ENCODE results near the gene PCSK5.
"Not testable (repeated sequence)": the region's sequence is repeated elsewhere in the genome, so short reads cannot be mapped to it uniquely, and the experiment has no call there.

PCSK5 gene

DNA sequence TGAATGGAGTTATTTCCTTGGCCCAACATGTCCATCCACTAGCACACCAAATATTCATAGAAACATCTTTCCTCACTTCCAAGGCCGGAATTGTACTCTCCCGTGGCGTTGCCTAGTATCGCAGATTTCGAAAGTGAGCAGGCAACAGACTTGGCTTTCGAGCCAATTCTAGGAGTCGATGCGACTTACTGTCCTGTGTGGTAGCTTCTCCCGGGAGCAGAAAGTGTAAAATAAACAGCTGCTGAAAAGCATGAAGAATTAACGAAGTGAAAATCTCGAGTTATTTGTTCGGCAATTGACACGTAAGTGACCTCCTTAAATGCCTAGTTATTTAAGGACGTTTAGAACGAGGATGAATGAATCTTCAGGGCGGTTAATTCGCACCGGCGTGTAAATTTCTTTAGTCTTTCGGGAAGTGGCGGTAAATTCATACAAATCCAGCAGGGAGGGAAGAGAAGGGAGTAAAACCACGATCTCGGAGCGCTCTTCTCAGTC is 449 bp upstream of the PCSK5 start:
- DNase-seq (ENCODE audit: low read depth): no peak

DNA sequence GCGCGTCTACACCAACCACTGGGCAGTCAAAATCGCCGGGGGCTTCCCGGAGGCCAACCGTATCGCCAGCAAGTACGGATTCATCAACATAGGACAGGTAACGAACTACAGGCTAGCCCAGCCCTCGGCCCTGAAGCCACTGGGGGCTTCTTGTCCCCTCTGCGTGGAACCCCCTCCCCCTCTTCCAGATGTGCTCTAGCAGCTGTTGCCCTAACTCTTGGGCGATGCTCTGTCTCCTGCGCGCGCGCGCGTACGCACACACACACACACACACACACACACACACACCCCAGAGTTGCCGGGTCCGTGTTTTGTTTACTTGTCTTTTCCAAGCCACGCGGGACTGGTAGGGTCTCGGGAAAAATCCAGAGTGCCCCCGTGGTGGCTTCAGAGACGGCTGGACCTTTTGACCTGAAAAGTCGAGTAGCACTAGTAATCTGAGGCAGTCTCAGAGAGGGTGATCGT is 836 bp downstream of the PCSK5 start:
- no peak for DNase-seq (ENCODE audit: low read depth)

DNA sequence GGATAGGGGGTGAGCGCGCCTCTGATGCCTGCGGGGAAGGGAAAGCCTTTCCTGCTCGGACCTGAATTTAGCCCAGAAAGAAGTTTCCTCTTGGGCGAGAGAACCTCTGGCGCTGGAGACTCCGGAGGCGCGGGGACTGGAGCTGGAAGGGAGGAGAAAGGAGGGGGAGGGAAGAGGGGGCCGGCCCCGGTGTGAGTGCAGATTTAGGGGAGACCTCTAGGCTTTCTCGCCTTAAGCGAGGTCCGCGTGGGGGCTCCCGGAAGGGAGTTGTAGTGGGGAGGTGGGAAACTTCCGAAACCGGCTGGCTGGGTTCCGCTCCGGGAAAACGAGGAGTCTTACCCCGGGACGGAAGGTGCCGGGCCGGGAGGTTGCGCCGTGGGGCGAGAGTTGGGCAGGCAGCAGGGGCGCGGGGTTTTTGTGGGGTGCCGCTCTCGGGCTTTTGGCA is 1.3 kb downstream of the PCSK5 start:
- no peak for DNase-seq (ENCODE audit: low read depth)

DNA sequence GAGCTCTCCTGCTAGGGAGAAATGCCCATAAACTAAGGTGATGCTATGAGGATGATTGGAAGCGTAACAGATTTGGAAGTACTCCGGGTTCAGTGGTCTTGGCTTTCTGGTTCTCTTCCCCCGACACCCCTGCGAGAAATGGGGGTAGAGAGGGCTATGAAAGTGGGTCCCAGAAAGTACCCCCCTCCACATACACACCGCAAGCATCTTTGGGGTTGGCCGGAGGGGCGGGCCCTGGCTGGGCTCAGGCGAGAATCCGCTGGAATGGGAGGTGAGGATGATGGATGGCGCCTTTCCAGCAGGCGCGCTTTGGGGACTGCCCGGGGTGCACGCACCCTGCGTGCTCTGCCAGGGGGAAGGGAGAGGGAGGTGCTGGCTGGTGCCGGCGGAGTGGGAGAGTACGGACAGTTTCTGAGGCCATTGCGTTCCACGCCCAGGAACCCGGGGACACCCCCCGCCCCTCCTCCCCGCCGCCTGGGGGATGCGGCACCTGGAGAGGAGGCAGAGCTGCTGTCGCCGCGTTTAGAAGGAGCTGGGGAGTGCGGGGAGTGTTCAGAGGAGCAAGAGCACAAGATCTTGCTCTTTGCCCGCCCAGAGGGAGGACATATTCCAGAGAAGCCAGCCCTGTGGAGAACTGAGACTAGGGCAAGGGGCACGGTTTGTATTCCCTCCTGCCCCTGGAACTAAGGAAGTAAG is 1.9 kb downstream of the PCSK5 start:
- DNase-seq (ENCODE audit: low read depth): no peak

DNA sequence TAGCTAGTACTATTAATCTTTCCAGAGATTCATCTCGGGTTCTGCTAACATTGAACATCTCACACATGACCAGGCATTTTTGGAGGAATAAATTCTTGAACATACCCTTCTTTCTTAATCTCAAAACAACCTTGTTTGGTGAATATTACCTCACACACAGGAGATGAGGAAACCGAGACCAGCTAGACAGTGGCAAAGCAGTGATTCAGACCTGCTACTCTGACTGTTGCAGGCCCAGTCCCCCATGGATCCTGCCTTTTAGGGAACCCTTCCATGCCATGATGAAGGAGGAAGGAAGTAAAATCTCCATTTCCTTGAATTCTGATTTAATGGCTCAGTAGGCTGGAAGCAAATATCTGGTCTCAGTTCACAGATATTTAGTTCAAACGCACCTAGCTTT is 2.6 kb downstream of the PCSK5 start:
- DNase-seq (ENCODE audit: low read depth): no peak

- DNase-seq (ENCODE audit: low read depth): no peak
Observed at GRCh38 chr9:75894566-75894965, 4.1 kb downstream of the PCSK5 start.

DNA sequence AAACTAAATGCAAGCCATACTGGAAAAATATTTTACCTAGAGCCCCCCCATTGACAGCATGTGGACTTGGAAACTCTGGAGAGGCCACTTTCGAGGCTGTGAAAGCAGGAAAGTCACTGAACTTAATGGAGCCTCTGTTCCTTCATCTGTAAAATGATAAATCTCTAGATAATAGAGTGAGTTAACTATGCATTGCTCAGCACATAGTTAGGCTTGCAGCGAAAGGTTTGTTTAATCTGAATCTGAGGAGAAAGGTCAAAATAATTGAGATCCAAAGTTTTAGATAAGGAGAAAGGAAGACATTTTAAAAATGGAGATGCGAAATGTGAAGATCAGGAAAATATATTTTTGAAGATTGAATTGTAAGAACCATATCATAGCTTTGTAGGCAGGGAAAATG is 4.6 kb downstream of the PCSK5 start:
- DNase-seq (ENCODE audit: low read depth): no peak

- no peak for DNase-seq (ENCODE audit: low read depth)
Observed at GRCh38 chr9:75896193-75896592, 5.7 kb downstream of the PCSK5 start.

GRCh38 chr9:75900893-75901524 is 10.5 kb downstream of the PCSK5 start:
- not testable (repeated sequence) for DNase-seq (ENCODE audit: low read depth)

GRCh38 chr9:75903785-75904360 is 13.4 kb downstream of the PCSK5 start:
- no peak for DNase-seq (ENCODE audit: low read depth)

DNA sequence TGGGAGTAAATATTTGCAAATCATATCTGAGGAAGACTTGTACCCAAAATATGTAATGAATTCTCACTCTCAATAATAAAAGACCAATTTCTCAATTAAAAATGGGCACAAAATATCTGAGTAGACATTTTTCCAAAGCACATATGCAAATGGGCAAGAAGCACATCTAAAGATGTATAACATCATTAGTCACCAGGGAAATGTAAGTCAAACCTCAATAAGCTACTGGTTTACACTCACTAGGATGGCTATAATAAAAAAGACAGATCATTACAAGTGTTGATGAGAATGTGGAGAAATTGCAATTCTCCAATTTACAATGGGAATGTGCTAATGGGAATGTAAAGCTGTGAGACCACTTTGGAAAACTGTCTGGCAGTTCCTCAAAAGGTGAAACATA is 13.9 kb downstream of the PCSK5 start:
- no peak for DNase-seq (ENCODE audit: low read depth)

DNA sequence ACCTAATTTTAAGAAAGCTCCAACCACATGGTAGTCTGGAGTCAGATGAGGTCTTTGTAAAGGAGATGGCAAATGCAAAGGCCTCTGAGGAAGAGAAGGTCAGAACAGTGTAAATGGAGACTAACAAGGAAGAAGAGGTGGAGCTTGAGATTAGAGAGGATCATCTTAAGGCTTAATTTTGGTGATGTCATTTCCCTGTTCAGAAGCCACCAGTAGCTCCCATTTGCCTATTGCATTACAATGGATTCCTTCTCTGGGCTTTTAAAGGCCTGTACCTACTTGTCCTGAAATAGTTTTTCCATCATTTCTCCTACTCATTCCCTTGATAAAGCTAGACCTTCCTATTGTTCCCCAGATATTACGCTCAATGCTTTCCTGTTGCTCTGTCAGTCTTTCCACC is 16.1 kb downstream of the PCSK5 start:
- DNase-seq (ENCODE audit: low read depth): no peak

DNA sequence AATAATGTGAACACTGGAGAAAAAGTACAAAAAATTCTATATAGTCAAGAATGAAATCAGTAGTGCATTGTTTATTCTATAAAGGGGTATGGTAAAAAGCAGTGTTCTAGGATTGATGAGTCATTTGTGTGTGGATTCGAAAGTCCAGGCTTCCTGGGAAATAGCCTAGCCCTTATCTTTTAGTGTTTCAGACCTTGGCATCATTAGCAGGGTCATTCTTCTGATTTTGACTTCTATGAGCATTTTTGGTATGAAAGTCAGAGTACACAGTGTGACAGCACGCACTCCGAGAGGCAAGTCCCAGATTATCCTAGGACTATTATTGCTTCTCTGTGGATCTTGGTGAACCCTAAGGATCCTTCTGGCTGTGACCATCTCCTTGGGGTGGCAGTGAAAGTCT is 16.9 kb downstream of the PCSK5 start:
- DNase-seq (ENCODE audit: low read depth): no peak

- no peak for DNase-seq (ENCODE audit: low read depth)
Observed at GRCh38 chr9:75907923-75908322, 17.4 kb downstream of the PCSK5 start.

- DNase-seq (ENCODE audit: low read depth): no peak
Observed at GRCh38 chr9:75909776-75910175, 19.3 kb downstream of the PCSK5 start.

DNA sequence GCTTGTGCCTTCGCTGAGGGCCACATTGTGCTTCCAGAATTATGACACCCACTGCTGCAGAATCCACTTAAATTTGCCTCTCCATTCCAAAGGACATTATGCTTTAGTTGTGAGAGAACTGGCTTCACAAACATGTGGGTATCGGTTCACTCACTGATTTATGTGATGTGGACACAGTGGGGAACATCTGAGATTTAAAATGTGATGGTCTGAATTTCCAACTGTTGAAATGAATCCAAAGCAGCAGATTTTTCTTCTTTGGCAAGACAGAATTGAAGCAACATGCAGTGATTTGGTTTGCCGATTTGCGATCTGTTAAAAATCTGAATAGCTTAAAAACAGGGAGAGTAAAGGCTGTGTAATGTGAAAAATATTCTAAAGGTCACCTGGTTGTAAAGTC is 20.3 kb downstream of the PCSK5 start:
- no peak for DNase-seq (ENCODE audit: low read depth)

DNA sequence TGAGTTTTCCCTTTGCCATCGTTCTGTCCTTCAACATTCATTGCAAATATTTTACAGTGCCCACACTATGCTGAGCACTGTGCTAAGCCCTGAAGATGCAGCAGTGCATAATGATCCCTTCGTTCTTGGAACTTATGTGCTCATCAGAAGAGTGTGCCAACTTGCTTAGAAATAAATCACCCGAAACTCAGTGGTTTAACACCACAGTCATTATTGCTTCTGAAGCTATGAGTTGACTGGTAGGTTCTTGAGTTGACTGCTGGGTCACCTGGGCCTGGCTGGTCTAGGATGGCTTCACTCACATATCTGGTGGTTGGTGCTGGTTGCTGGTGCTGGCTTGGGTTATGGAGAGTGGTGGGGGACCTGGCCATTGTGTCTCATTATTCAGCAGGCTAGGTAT is 20.9 kb downstream of the PCSK5 start:
- DNase-seq (ENCODE audit: low read depth): no peak

DNA sequence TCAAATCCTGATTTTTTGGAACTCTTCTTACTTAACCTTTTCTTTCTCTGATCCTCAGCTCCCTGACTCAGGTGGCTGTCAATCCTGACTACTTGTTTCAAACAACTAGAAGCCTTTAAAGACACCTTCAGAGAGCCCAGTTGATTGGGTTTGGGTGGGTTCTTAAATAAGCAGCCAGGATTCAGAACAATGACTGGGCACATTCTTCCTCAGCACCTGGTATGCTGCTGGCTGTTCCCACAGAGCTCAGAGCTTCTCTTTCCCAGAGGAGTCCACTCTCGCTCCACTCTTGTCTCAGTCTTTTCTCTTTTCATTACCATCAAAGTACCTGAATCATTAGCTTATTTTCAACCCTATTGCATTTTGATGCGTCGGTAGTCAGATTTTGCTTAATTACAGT is 22.5 kb downstream of the PCSK5 start:
- no peak for DNase-seq (ENCODE audit: low read depth)

DNA sequence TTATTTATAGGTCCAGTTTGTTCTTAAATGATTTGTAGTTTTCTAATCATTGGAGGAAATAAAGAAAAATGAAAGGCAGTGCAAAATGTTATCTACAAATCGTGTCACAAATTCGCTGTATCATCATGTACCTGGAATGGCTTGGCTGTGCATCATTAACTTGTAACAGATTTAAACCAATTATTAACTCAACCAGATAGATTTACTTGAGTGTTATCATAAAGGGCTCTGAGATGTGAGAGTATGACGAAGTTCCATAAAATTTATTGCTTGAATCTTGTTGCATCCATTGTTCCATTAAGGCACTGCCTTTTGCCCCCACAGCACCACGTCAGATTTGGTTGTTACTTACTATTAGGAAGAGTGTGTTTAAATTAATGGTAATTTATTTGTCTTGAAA is 23.5 kb downstream of the PCSK5 start:
- no peak for DNase-seq (ENCODE audit: low read depth)

GRCh38 chr9:75914883-75915452 is 24.5 kb downstream of the PCSK5 start:
- DNase-seq (ENCODE audit: low read depth): no peak

GRCh38 chr9:75918154-75918553 is 27.7 kb downstream of the PCSK5 start:
- DNase-seq (ENCODE audit: low read depth): no peak

DNA sequence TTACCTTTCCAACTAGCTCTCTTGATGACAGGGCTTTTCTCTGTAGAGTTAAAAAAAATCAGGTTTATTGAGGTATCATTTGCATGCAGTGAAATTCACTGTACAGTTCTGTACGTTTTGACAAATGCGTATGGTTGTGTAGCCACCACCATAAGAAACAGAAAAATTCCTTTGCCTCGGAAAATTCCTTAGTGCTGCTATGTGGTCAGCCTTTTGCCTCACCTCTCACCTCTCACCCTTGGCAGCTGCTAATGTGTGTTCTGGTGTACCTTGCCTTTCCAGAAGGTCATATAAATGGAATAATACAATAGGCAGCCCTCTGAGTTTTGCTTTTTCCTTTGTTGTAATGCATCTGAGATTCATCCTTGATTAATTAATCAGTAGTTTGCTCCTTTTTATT is 28.4 kb downstream of the PCSK5 start:
- DNase-seq (ENCODE audit: low read depth): no peak
